ENCODE data around the gene OSBPL10. TPM values are rescaled to one million over a fixed set of nuclear protein-coding genes. Genes with fewer than 3 reads are reported as not detected.
"Not testable (repeated sequence)": the region's sequence is repeated elsewhere in the genome, so short reads cannot be mapped to it uniquely, and the experiment has no call there.

OSBPL10 gene
- polyA plus RNA-seq, result 12.4 TPM
- long read RNA-seq, donor 1, result 0 reads
- long read RNA-seq, donor 2, full-length matches to known transcripts, result 7 of 7 reads
- long read RNA-seq, donor 2, partial matches to known transcripts, result 0 of 7 reads
- long read RNA-seq, donor 2, other reads (novel, unspliced or antisense), result 0 of 7 reads
- long read RNA-seq, donor 3, result 0 reads
- long read RNA-seq, donor 4, result 0 reads
- long read RNA-seq, donor 5, full-length matches to known transcripts, result 3 of 3 reads
- long read RNA-seq, donor 5, partial matches to known transcripts, result 0 of 3 reads
- long read RNA-seq, donor 5, other reads (novel, unspliced or antisense), result 0 of 3 reads
- long read RNA-seq, donor 6, partial matches to known transcripts, result 0 of 3 reads
- long read RNA-seq, donor 6, other reads (novel, unspliced or antisense), result 0 of 3 reads
- long read RNA-seq, donor 7, result 0 reads
- long read RNA-seq, donor 8, full-length matches to known transcripts, result 3 of 3 reads
- long read RNA-seq, donor 8, partial matches to known transcripts, result 0 of 3 reads
- long read RNA-seq, donor 8, other reads (novel, unspliced or antisense), result 0 of 3 reads
- long read RNA-seq, donor 9, full-length matches to known transcripts, result 2 of 2 reads
- long read RNA-seq, donor 9, partial matches to known transcripts, result 0 of 2 reads
- long read RNA-seq, donor 9, other reads (novel, unspliced or antisense), result 0 of 2 reads
- long read RNA-seq, donor 10, partial matches to known transcripts, result 0 of 1 reads
- long read RNA-seq, donor 10, other reads (novel, unspliced or antisense), result 0 of 1 reads
- long read RNA-seq, donor 11, result 0 reads

- H3K27ac ChIP-seq (ENCODE audit: low read length), result peak within 1 kb of the TSS; percentile 99
- peak within 1 kb of the TSS; percentile 87 for H3K4me3 ChIP-seq (ENCODE audit: low read length)
- peak; percentile 95 to 98 for DNase-seq
Observed at GRCh38 chr3:31981206-31982181, at the start of gene OSBPL10, which contains the start of gene ZNF860. OSBPL10 (minus strand) TSS chr3:31981262; CDS start chr3:31981179, 83 bp downstream. ZNF860 (plus strand) TSS chr3:31981750; CDS start chr3:31989080, 7,330 bp downstream.

GRCh38 chr3:32026593-32026992 is 45.5 kb upstream of the OSBPL10 start:
- Histone ChIP-seq H3K4me3 (ENCODE audit: low read length) (no peak overlapping the region), H3K27me3 (ENCODE audit: control insufficient read depth, insufficient read depth, low read length) (no peaks in the 10 kb centered on the region), H3K9me3 (ENCODE audit: control insufficient read depth, low read depth, low read length) (no peaks in the 10 kb centered on the region), H3K4me1 (ENCODE audit: control insufficient read depth, insufficient read depth, low read length) (no peaks in the 10 kb centered on the region), H3K36me3 (ENCODE audit: control insufficient read depth, insufficient read depth, low read length) (no peaks in the 10 kb centered on the region), H3K27ac (ENCODE audit: low read length) (no peak overlapping the region)
- no peak for DNase-seq
- WGBS (ENCODE audit: insufficient coverage, low lambda C conversion rate), result 100% methylated on average over 2 of the region's 6 CpGs

More at GRCh38 chr3:31981206-31982181, at the start of gene OSBPL10, which contains the start of gene ZNF860:
- Histone ChIP-seq H3K36me3 (ENCODE audit: control insufficient read depth, insufficient read depth, low read length) (no peaks in the 10 kb centered on the region), H3K4me1 (ENCODE audit: control insufficient read depth, insufficient read depth, low read length) (peaks cover 16% of the 10 kb centered on the region), H3K27me3 (ENCODE audit: control insufficient read depth, insufficient read depth, low read length) (no peaks in the 10 kb centered on the region), H3K9me3 (ENCODE audit: control insufficient read depth, low read depth, low read length) (peaks cover 2% of the 10 kb centered on the region)
- no CpG with 5 or more reads among the region's 65 CpGs for WGBS (ENCODE audit: insufficient coverage, low lambda C conversion rate)

GRCh38 chr3:32022947-32023346 is 41.9 kb upstream of the OSBPL10 start:
- no peak for DNase-seq
- no peak overlapping the region for H3K27ac ChIP-seq (ENCODE audit: low read length)
- no peaks in the 10 kb centered on the region for H3K36me3 ChIP-seq (ENCODE audit: control insufficient read depth, insufficient read depth, low read length)
- H3K27me3 ChIP-seq (ENCODE audit: control insufficient read depth, insufficient read depth, low read length), result no peaks in the 10 kb centered on the region
- H3K9me3 ChIP-seq (ENCODE audit: control insufficient read depth, low read depth, low read length), result no peaks in the 10 kb centered on the region
- peaks cover 2% of the 10 kb centered on the region for H3K4me1 ChIP-seq (ENCODE audit: control insufficient read depth, insufficient read depth, low read length)
- H3K4me3 ChIP-seq (ENCODE audit: low read length), result no peak overlapping the region
- WGBS (ENCODE audit: insufficient coverage, low lambda C conversion rate), result no CpG with 5 or more reads among the region's 2 CpGs

GRCh38 chr3:32021748-32022147 is 40.7 kb upstream of the OSBPL10 start:
- no peak for DNase-seq
- H3K36me3 ChIP-seq (ENCODE audit: control insufficient read depth, insufficient read depth, low read length), result no peaks in the 10 kb centered on the region
- no peaks in the 10 kb centered on the region for H3K27me3 ChIP-seq (ENCODE audit: control insufficient read depth, insufficient read depth, low read length)
- peaks cover 2% of the 10 kb centered on the region for H3K4me1 ChIP-seq (ENCODE audit: control insufficient read depth, insufficient read depth, low read length)
- H3K27ac ChIP-seq (ENCODE audit: low read length), result no peak overlapping the region
- no peaks in the 10 kb centered on the region for H3K9me3 ChIP-seq (ENCODE audit: control insufficient read depth, low read depth, low read length)
- 80% methylated on average over 1 of the region's 3 CpGs for WGBS (ENCODE audit: insufficient coverage, low lambda C conversion rate)
- no peak overlapping the region for H3K4me3 ChIP-seq (ENCODE audit: low read length)

- no peak overlapping the region for H3K4me3 ChIP-seq (ENCODE audit: low read length)
- H3K27me3 ChIP-seq (ENCODE audit: control insufficient read depth, insufficient read depth, low read length), result no peaks in the 10 kb centered on the region
- no peak for DNase-seq
- peaks cover 2% of the 10 kb centered on the region for H3K4me1 ChIP-seq (ENCODE audit: control insufficient read depth, insufficient read depth, low read length)
- no peaks in the 10 kb centered on the region for H3K9me3 ChIP-seq (ENCODE audit: control insufficient read depth, low read depth, low read length)
- WGBS (ENCODE audit: insufficient coverage, low lambda C conversion rate), result 90% methylated on average over 2 of the region's 7 CpGs
- no peak overlapping the region for H3K27ac ChIP-seq (ENCODE audit: low read length)
- no peaks in the 10 kb centered on the region for H3K36me3 ChIP-seq (ENCODE audit: control insufficient read depth, insufficient read depth, low read length)
Observed at GRCh38 chr3:32021155-32021554, 40.1 kb upstream of the OSBPL10 start.

- no CpG with 5 or more reads among the region's 5 CpGs for WGBS (ENCODE audit: insufficient coverage, low lambda C conversion rate)
- DNase-seq, result peak; percentile 18 to 39
Observed at GRCh38 chr3:32018757-32019564, 37.9 kb upstream of the OSBPL10 start.

GRCh38 chr3:32017286-32017685 is 36.2 kb upstream of the OSBPL10 start:
- H3K27me3 ChIP-seq (ENCODE audit: control insufficient read depth, insufficient read depth, low read length), result no peaks in the 10 kb centered on the region
- H3K4me1 ChIP-seq (ENCODE audit: control insufficient read depth, insufficient read depth, low read length), result peaks cover 2% of the 10 kb centered on the region
- no peaks in the 10 kb centered on the region for H3K9me3 ChIP-seq (ENCODE audit: control insufficient read depth, low read depth, low read length)
- H3K4me3 ChIP-seq (ENCODE audit: low read length), result no peak overlapping the region
- no peak overlapping the region for H3K27ac ChIP-seq (ENCODE audit: low read length)
- no CpG with 5 or more reads among the region's 3 CpGs for WGBS (ENCODE audit: insufficient coverage, low lambda C conversion rate)
- no peaks in the 10 kb centered on the region for H3K36me3 ChIP-seq (ENCODE audit: control insufficient read depth, insufficient read depth, low read length)
- no peak for DNase-seq

More at GRCh38 chr3:32018757-32019564, 37.9 kb upstream of the OSBPL10 start:
- H3K4me1 ChIP-seq (ENCODE audit: control insufficient read depth, insufficient read depth, low read length), result peaks cover 2% of the 10 kb centered on the region
- no peaks in the 10 kb centered on the region for H3K36me3 ChIP-seq (ENCODE audit: control insufficient read depth, insufficient read depth, low read length)
- H3K9me3 ChIP-seq (ENCODE audit: control insufficient read depth, low read depth, low read length), result no peaks in the 10 kb centered on the region
- no peaks in the 10 kb centered on the region for H3K27me3 ChIP-seq (ENCODE audit: control insufficient read depth, insufficient read depth, low read length)
- no peak overlapping the region for H3K27ac ChIP-seq (ENCODE audit: low read length)
- H3K4me3 ChIP-seq (ENCODE audit: low read length), result no peak overlapping the region

- no CpG with 5 or more reads among the region's 3 CpGs for WGBS (ENCODE audit: insufficient coverage, low lambda C conversion rate)
- H3K4me3 ChIP-seq (ENCODE audit: low read length); H3K27me3 ChIP-seq (ENCODE audit: control insufficient read depth, insufficient read depth, low read length); DNase-seq; H3K9me3 ChIP-seq (ENCODE audit: control insufficient read depth, low read depth, low read length); H3K27ac ChIP-seq (ENCODE audit: low read length); H3K4me1 ChIP-seq (ENCODE audit: control insufficient read depth, insufficient read depth, low read length); H3K36me3 ChIP-seq (ENCODE audit: control insufficient read depth, insufficient read depth, low read length): not testable (repeated sequence)
Observed at GRCh38 chr3:32015638-32016037, 34.6 kb upstream of the OSBPL10 start.

- H3K4me1 ChIP-seq (ENCODE audit: control insufficient read depth, insufficient read depth, low read length), result not testable (repeated sequence)
Observed at GRCh38 chr3:32010699-32011098, 29.6 kb upstream of the OSBPL10 start.

More at GRCh38 chr3:32010699-32011098, 29.6 kb upstream of the OSBPL10 start:
- not testable (repeated sequence) for H3K27me3 ChIP-seq (ENCODE audit: control insufficient read depth, insufficient read depth, low read length); DNase-seq; H3K27ac ChIP-seq (ENCODE audit: low read length); H3K9me3 ChIP-seq (ENCODE audit: control insufficient read depth, low read depth, low read length); H3K4me3 ChIP-seq (ENCODE audit: low read length); H3K36me3 ChIP-seq (ENCODE audit: control insufficient read depth, insufficient read depth, low read length)
- no CpG with 5 or more reads among the region's 7 CpGs for WGBS (ENCODE audit: insufficient coverage, low lambda C conversion rate)

Data from large intestine (tissue), 12 donors.